ENCODE results near the gene KIRREL2.
"Not testable (repeated sequence)": the region's sequence is repeated elsewhere in the genome, so short reads cannot be mapped to it uniquely, and the experiment has no call there.

The KIRREL2 gene

GRCh38 chr19:35908010-35908441 is 51.3 kb downstream of the KIRREL2 start, which contains the start of gene TYROBP:
Gene TYROBP (minus strand): TSS chr19:35908295. CDS start chr19:35908228, 67 bp downstream.
- DNase-seq = peak in 10 of 42 donors; percentile 13 to 57 (median 27)

GRCh38 chr19:35908973-35909683 is 52.4 kb downstream of the KIRREL2 start:
- intact Hi-C loops (cut with DNase I) = no loop called here
- DNase-seq = peak in 40 of 42 donors; percentile 16 to 84 (median 59)

More at GRCh38 chr19:35908010-35908441, 51.3 kb downstream of the KIRREL2 start, which contains the start of gene TYROBP:
- intact Hi-C loops (cut with DNase I) = no loop called here

- no peak for DNase-seq
- intact Hi-C loops (cut with DNase I) = no loop called here
Measured at GRCh38 chr19:35909684-35910035, 52.9 kb downstream of the KIRREL2 start.

DNA sequence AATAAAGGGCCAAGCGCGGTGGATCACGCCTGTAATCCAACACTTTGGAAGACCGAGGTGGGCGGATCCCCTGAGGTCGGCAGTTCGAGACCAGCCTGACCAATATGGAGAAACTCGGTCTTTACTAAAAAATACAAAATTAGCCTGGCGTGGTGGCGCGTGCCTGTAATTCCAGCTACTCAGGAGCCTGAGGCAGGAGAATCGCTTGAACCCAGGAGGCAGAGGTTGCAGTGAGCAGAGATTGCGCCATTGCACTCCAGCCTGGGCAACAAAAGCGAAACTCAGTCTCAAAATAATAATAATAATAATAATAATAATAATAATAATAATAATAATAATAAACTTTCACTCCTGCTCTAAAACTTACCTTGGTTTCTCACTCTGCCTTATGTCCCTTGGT is 53.6 kb downstream of the KIRREL2 start:
- intact Hi-C loops (cut with DNase I); DNase-seq: not testable (repeated sequence)

DNA sequence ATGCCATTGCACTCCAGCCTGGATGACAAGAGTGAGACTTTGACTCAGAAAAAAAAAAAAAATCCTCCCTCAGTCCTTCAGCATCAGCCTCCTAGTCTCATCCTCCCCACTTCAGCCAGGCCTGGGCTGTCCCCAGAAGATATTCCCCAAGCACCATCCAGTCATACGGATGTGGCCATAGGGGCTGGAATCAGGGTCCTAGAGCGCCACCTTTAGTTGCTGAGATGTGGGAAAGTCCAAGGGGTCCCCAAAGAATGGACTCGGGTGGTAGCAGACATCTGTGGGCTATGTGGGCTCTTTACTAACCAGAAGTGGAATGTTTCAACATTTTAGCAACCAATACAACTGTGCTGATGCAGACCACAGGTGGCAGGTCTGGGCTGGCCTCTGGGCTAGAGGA is 54.5 kb downstream of the KIRREL2 start:
- intact Hi-C loops (cut with DNase I) = no loop called here
- DNase-seq = no peak

DNA sequence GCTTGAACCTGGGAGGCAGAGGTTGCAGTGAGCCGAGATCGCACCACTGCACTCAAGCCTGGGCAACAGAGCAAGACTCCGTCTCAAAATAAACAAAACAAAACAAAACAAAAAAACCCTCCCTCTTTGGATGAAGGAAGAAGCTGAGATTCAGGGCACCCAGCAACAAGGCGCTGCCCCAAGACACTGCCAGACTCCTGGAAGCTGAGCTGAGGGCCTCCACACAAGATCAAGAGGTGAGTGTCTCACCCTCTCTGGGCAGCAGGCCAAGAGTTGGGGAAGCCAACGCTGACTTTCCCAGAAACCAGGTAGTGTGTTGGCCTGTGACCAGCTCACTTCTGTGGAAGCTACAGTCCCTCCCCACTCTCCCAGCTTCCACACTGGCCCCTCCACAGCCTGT is 55.1 kb downstream of the KIRREL2 start:
- intact Hi-C loops (cut with DNase I) = no loop called here

DNA sequence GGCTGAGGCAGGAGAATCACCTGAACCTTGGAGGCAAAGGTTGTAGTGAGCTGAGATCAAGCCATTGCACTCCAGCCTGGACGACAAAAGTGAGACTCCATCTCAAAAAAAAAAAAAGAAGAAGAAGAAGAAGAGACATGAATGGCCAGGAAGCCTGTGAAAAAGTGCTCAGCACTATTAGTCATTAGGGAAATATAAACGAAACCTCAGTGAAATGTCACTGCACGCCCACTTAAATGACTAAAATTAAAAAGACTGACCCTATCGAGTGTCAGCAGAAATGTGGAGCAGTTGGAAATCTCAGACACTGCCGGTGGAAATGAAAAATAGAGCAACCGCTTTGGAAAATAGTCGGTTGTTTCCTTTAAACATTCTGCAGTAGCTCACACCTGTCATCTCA is 56.9 kb downstream of the KIRREL2 start:
- no peak for DNase-seq
- intact Hi-C loops (cut with DNase I) = no loop called here

More for the DNA sequence above, 55.1 kb downstream of the KIRREL2 start:
- no peak for DNase-seq

GRCh38 chr19:35915443-35915842 is 58.7 kb downstream of the KIRREL2 start:
- DNase-seq = no peak
- intact Hi-C loops (cut with DNase I) = no loop called here

All from head of caudate nucleus (tissue), 42 donors.